DMS114 treated with DMSO at 0.1 percent for 48 hours (cell line): ENCODE data around the gene ANKRD28.
"Not testable (repeated sequence)": the region's sequence is repeated elsewhere in the genome, so short reads cannot be mapped to it uniquely, and the experiment has no call there.

Source experiments
- DNase-seq: peaks from one replicate; lab custom pipeline; 2025; ENCODE audit not compliant: unreplicated experiment; lab: John Stamatoyannopoulos, UW

ANKRD28 gene

DNA sequence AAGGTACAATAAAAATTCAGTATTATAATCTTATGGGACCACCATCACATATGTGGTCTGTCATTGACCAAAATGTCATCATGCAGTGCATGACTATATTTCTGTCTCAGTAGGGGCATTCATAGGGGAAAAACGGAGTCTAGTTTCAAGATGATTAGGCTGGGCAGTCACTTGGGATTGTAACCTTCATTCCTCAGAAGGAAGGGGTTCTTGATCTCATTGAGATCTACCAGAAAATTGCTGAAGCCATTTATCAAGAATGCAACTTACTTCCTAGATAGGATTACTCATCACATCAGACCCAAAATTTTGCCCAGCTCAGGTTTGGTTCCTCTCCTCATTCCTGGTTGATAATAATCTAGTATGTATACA is 158.9 kb downstream of the ANKRD28 start:
- DNase-seq, result no peak

DNA sequence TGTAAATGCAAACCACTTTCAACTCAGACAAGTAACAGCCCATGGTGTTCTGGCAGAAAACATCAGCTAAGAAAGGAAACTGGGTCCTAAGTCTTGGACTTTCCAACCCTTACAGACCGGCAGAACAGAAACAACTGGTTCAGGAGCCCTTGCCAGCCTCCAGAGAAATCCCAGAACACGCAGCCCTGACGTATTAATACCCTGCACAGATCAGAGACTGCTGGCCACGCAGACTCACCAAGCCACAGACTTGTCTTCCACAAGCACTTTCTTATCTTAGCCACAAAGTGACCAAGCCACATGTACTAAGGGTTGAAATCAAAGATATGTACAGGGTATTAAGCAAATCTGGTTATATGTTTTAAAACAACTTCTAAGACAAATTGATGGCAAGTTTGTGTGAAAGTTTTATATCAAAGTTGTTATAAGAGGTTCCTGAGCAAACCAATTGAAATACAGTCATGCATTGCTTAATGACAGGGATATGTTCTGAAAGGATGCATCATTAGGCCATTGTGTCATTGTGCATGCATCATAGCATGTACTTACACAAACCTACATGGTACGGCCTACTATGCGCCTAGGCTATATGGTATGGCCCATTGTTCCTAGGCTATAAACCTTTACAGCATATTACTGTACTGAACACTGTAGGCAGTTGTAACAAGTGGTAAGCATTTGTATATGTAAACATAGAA is 159.4 kb downstream of the ANKRD28 start:
- no peak for DNase-seq

DNA sequence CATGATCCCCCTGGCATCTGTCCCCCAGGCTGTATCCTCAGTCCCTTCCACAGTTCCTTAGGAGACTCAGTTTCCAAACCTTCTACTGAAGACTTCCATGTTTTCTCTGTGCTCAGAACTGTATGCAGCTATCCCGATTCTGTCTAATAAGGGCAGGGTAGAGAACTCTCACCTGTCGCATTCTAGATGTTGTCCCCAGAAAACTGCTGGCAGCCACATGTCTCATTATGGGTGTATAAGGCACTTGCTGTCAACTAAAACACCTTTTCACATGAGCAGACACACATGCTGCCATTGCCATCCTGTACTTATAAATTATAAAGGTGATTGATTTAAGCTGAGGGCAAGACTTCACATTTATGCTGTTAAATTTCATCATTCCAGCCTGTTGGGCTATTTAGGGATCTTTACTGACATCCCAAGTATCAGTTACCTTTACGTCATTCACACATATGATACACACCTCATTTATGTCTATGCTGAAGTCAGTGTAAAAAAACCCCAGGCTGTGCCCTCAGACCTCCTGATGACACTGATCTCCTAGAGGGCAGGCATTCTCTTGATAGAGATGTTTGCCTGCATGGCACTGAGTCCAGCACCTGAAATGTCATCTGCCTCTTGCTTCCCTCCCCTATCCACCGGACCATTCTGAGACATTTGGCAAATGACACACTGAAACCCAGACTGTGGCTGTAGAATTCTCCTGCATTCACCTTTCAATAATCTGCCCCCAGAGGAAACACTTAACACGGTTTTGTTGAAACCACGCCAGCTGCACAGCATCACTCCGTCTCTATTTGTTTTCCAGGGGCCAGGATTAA is 160.4 kb downstream of the ANKRD28 start:
- DNase-seq, result no peak

DNA sequence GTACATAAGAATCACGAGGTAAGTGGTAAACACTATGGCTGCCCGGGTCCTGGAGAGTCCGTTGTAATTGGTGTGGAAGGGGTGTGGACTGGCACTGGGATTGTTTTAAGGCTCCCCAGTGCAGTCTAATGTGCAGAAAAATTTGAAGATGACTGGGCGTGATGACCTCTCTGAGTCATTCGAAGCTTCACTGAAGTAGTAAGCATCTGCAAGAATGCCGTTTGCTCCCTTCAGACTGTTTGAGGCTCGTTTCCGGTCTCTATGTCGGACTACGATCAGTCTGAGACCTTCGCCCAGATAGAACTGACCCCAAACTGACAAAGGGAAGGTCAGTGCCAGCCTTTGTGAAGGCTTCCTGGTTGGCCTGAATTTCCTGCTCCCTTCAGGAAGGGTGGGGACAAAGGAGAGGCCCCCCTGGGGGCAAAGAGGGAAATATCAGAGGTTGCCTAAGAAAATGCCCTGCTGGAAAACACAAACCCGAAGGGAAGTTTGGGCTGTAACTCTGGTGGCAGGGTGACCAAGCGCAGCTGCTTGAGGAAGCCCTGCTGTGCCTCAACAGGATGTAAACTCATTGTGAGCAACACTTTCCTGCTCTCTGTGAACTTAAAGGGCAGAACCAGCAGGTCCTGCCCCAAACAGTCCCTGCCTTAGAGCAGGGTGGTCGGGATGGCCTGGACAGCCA is 161.6 kb downstream of the ANKRD28 start:
- no peak for DNase-seq

DNA sequence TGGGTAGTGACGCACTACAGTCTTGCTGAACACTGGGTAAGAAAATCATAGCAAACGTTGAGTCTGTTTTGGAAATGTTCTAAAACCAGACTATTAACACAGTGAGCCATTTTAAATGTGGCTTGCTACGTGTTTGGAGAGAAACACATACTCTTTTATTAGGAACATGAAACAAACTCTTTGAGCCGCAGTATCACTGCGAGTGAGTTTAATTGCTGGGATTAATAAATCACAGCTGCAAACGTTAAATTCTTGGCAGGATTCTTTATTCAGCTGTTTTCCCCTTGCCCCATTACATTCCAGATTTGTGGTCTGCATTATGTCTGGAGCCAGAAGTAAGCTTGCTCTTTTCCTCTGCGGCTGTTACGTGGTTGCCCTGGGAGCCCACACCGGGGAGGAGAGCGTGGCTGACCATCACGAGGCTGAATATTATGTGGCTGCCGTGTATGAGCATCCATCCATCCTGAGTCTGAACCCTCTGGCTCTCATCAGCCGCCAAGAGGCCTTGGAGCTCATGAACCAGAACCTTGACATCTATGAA is 162.6 kb downstream of the ANKRD28 start:
- DNase-seq, result no peak

DNA sequence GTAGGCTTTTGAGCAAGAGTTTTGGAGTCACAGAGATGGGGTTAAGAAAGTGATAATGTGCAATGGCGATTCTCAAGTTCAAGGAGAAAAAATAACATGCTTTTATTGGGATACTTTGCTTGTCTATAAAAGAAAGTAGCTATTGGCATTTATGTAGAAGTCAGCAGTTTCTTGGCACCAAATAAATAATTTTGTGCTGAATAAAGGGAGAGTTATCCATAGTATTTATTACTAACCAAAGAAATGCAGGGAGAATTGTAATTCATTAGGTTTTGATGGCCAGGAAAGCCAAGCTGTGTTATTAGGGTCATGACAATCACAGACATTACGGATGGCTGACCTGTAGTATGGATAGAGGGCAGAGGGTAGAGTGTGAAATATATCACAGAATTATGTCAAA is 163.1 kb downstream of the ANKRD28 start:
- DNase-seq, result no peak

DNA sequence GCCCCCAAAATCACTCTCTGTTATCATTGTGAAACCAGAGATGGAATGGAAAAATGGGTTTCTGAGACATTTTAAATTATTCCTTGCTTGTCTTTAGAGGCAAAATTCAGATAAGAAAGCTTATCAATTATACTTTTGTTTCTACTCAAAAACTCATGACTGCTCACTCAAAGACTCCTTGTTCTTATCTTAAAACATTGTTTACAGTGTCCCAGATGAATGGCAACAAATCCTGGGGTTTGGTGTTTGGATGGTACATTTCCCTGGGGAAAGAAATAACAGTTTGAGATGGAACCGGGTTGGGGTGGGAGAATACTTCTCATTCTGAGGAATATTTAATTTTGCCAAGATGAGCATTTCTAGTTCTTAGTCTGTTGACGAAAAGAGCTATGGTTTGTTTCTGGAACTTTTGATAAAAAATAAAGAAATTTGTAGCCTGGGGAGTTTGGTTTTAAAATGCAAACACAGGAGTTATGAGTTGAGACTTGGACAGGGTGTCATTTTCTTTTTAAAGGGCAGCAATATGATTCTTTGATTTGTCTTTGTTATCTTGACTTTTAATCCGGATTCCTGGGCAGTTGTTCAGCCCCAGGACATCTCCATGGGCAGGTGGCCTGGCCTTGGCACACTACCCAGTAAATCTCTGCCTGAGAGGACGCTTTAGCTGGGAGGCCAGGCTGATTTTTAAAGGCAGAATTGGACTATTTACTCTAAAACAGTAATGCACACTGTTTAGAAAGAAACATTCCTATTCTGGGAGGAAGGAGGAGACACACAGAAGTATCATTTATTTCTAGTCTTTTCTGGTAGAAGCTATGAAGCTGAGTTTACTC is 163.8 kb downstream of the ANKRD28 start:
- DNase-seq, result no peak

DNA sequence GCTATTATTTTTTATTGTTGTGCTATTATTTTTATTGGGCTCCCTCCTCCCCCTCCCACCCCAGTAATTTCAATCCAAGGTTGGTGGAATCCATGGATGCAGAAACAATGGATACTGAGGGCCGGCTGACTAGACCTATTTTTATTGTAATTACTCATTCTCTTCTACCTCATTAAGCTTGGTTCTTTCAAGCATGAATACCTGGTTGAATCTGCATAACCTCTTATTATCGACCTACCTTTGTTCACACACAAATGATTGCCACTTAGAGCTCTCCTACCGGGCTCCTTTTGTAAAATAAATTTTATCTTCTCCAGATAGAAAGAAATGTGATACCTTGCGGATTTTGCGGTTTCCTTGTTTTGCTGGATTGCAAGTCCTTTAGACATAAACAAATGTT is 164.6 kb downstream of the ANKRD28 start:
- no peak for DNase-seq

DNA sequence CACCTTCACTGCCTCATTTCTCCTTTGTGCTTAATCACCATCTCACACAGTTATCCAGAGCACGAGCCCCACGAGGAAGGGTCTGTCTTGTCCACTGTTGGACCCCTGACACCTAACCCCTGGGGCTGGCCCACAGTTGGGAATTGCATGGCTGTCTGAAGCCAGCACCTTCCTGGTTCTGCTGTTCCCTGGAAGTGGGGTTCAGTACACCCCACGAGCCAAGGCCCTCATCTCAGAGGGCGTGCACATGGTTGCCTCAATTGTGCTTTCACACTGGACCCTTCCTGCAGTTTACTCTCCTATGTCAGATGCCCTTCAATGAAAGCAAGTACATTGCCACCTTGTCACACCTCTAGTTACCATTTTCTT is 165.6 kb downstream of the ANKRD28 start:
- DNase-seq, result no peak

DNA sequence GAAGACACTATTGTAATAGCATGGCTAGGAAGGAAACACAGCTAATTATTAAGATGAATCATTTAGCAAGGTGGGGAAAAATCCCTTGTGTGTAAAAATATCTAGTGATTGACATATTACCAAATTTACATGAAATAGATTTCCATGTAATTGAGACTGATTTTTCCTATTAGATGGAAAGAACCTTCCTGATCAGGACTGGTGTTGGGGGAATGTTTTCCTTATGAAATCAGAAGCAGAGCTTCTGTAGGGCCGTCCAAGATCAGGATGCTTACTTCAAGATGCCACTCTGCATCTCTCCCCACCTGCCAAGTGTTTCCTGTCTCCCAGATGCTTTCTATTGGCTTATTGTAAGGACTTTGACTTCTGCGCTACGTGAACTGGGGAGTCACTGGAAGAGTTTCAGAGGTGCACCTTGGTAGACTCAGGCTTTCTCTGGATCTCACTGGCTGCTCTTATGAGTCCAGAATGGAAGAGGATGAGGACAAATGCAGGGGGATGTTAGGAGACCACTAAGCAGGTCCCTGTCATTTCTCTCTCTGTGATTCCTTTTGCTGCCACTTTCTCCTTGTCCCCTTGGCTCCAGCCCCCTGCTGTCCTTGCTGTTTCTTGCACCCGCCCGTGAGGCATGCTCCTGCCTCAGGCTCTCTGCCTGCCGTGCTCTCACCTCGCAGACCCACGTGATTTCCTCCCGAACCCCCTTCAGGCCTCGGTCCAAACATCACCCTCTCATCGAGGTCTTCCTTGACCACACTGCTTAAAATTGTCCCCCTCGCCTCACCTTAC is 166.2 kb downstream of the ANKRD28 start:
- no peak for DNase-seq

DNA sequence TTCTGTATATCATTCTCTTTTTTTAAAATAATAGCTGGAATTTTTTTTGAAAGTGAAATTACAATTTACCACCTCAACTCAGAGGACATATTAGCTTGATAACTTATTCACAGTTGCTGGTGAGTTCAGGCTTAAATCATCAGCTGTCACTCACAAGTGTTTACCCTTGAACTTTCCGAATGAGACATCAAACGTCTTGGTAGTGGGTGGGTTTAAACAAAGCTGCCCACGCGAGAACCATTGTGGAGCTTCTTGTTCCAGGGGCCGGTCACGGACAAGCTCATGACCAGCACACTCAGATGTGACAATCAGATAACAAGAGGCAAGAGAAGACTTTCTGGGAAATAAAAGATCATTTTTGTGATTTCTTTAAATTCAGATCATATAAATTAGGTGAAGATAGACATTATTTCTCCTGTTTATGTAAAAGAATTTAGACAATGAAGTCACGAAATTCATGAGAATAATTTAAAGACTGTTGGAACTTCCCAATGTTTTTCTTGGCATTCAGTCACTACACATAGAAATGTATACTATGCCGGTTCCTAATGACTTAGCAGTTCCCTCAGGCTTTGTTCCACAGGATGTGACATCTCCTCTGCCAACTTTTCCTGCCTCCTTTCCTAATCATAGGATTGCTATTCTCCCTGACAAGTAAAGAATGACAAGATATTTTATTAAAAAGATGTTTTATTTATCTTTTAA is 167.0 kb downstream of the ANKRD28 start:
- DNase-seq, result no peak

DNA sequence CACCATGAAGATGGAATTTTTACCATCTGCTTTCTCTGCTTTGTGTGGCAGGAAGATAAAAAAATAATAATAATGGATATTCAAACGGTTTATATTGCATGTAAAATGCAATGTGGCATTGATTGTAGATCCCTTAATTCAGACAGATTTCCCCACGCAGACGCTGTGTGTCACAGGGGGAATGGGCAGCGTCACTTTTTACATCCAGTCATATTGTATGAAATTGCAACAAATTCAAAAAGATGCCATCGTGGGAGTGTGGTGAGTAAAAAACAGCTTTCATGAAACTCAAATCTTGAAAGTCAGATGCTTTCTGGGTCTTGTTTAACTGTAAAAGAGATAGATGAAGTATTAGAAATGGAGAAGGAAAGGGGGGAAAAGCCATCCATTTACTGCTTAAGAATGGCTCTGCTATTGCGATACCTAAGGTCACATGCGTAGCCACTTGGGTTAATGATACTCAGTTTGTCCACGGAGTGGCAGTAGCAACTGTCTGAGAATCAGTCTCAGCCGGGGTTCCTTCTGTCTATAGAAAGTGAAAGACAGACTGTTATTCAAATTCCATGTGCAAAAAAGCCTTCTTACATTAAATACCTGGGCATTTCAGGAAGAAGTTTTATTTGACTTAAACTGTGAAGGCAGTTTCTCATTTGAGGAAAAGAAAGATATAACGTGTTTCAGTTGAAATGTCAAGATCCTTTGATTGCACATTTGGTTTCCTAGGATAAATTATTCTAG is 167.8 kb downstream of the ANKRD28 start:
- DNase-seq, result peak; percentile 27

DNA sequence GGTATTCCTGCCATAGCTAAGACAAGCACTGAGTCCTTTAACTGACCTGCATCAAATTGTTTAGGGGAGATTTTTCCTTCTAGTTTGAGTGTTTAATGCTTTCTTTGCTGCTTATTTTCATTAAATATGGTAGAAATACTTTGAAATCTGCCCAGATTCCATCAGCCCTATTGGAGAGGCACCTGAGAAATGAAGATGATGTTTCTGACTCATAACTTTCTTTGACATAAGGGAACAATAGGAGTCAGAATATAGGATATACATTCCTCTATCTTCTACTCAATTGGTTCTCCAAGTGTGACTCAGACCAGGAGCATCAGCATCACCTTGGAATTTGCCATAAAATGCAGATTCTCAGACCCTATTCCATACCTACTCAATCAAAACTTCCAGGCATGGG is 168.8 kb downstream of the ANKRD28 start:
- no peak for DNase-seq

DNA sequence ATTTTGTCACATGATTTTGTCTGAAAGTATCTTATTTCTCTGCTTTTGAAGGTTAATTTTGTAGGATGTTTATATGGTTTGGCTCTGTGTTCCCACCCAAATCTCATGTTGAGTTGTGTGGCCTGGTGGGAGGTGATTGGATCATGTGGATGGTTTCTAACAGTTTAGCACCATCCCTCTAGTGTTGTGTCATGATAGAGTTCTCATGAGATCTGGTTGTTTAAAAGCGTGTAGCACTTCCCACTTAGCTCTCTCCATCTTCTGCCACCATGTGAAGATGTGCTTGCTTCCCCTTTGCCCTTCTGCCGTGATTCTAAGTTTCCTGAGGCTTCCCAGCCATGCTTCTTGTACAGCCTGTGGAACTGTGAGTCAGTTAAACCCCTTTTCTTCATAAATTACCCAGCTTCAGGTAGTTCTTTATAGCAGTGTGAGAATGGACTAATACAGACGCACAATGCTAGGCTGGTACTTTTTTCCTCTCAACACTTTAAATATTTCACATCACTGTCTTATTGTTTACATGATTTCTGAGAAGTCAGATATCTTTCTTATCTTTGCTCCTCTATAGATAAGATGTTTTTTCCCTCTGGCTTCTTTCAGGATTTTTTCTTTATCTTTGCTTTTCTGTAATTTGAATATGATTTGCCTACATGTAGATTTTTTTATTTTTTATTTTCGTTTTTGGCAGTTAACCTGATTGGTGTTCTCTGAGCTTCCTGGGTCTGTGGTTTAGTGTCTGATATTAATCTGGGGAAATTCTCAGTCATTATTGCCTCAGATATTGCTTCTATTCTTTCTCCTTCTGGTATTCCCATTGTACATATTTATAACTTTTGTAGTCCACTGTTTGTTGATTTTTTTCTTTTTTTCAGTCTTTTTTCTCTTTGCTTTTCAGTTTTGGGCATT is 174.0 kb downstream of the ANKRD28 start:
- no peak for DNase-seq

DNA sequence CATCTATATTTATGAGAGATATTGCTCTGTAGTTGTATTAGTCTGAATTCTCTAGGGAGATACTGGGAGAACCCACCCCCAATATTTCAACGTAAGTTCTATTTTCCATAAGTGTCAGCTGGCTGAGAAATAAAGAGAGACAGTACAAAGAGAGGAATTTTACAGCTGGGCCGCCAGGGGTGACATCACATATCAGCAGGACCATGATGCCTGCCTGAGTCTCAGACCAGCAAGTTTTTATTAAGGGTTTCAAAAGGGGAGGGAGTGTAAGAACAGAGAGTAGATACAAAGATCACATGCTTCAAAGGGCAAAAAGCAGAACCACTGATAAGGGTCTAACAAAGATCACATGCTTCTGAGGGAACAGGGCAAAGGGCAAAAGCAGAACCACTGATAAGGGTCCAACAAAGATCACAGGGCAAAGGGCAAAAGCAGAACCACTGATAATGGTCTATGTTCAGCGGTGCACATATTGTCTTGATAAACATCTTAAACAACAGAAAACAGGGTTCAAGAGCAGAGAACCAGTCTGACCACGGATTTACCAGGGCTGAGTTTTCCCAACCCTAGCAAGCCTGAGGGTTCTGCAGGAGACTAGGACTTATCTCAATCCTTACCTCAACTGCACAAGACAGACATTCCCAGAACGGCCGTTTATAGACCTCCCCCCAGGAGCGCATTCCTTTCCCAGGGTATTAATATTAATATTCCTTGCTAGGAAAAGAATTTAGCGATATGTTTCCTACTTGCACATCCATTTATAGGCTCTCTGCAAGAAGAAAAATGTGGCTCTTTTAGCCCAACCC is 177.9 kb downstream of the ANKRD28 start:
- not testable (repeated sequence) for DNase-seq
